PC-3 (cell line): ENCODE results near the gene ATP1A4.

Experiments used
- EZH2 ChIP-seq: fragments of 300-600 bp; sonication (generic); IDR thresholded peaks from one replicate; pipeline ENCODE4 v1.6.1; 2017; ENCODE audit warnings: antibody characterized with exemption, mild to moderate bottlenecking, low read length; ENCODE audit not compliant: unreplicated experiment
- EZH2phosphoT487 ChIP-seq: fragments of 300-600 bp; sonication (generic); IDR thresholded peaks from 2 replicates; pipeline ENCODE4 v1.6.1; 2018; ENCODE audit warnings: mild to moderate bottlenecking, antibody characterized with exemption, low read length, borderline replicate concordance

DNA sequence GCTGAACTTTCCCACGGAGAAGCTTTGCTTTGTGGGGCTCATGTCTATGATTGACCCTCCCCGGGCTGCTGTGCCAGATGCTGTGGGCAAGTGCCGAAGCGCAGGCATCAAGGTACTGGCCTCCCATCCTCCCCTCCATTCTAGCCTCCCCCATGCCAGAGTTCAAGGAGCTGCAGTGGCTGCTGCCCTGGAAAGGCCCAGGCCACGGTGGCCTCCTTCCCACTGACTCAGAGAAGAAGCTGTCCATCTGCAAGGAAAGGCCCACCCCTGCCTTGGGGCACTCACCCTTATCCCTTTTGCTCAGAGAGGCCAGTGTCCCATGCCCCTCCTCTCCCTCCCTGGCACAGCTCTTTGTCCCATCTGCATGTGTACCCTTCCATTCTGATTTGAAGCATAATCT is 20.9 kb upstream of the ATP1A4 start:
- TF ChIP-seq EZH2phosphoT487 (no peak), EZH2 (no peak)
